GM12878 (cell line): ENCODE data around the gene ABCC1. TPM values are rescaled to one million over a fixed set of nuclear protein-coding genes. Genes with fewer than 3 reads are reported as not detected.

Source experiments
- BACH1 ChIP-seq: fragments of 450-650 bp; IDR thresholded peaks from 2 replicates; pipeline ENCODE4 v1.6.1; 2017; ENCODE audit warnings: mild to moderate bottlenecking, borderline replicate concordance
- BMI1 ChIP-seq: fragments of 450-650 bp; IDR thresholded peaks from 2 replicates; pipeline ENCODE4 v1.6.1; 2016; ENCODE audit warnings: mild to moderate bottlenecking, moderate library complexity, borderline replicate concordance
- CHD2 ChIP-seq: IDR thresholded peaks from 2 replicates; pipeline ENCODE4 v1.6.1; 2011; ENCODE audit warnings: low read depth, low read length, improper control_type of control experiment, borderline replicate concordance
- CREB1 ChIP-seq: IDR thresholded peaks from 2 replicates; pipeline ENCODE4 v1.6.1; 2012; ENCODE audit warnings: low read depth, mild to moderate bottlenecking, inconsistent platforms
- MTA3 ChIP-seq: IDR thresholded peaks from 2 replicates; pipeline ENCODE4 v1.6.1; 2012; ENCODE audit warnings: low read length, inconsistent platforms, borderline replicate concordance
- NFIC ChIP-seq: IDR thresholded peaks from 2 replicates; pipeline ENCODE4 v1.6.1; 2012; ENCODE audit warnings: low read depth, mild to moderate bottlenecking, inconsistent platforms, low read length, moderate library complexity
- POU2F2 ChIP-seq: IDR thresholded peaks from 3 replicates; pipeline ENCODE4 v1.6.1; 2011; ENCODE audit warnings: low read depth, mild to moderate bottlenecking, low read length, borderline replicate concordance
- SMARCA5 ChIP-seq: fragments of 450-650 bp; IDR thresholded peaks from 2 replicates; pipeline ENCODE4 v1.6.1; 2017; ENCODE audit warnings: mild to moderate bottlenecking
- SP1 ChIP-seq: IDR thresholded peaks from one replicate; pipeline ENCODE4 v1.6.1; 2011; ENCODE audit warnings: low read depth, low read length
- SRF ChIP-seq, 2 experiments: IDR thresholded peaks; 2 replicates each; pipeline ENCODE4 v1.6.1; 2011; ENCODE audit warnings: low read depth in 2 of 2, low read length in 2 of 2, mild to moderate bottlenecking in 1 of 2, moderate library complexity in 1 of 2
- SUZ12 ChIP-seq: fragments of 200-600 bp; sonication (generic); IDR thresholded peaks from one replicate; pipeline ENCODE4 v1.6.1; 2018; ENCODE audit warnings: antibody characterized with exemption, mild to moderate bottlenecking; ENCODE audit not compliant: unreplicated experiment
- TBL1XR1 ChIP-seq: IDR thresholded peaks from 2 replicates; pipeline ENCODE4 v1.6.1; 2012; ENCODE audit warnings: low read depth, low read length, improper control_type of control experiment
- TCF12 ChIP-seq: IDR thresholded peaks from 2 replicates; pipeline ENCODE4 v1.6.1; 2011; ENCODE audit warnings: low read depth, mild to moderate bottlenecking, low read length
- ZNF217 ChIP-seq: fragments of 450-650 bp; IDR thresholded peaks from 2 replicates; pipeline ENCODE4 v1.6.1; 2017; ENCODE audit warnings: antibody characterized with exemption, mild to moderate bottlenecking
- ZSCAN29 ChIP-seq: fragments of 450-650 bp; IDR thresholded peaks from 2 replicates; pipeline ENCODE4 v1.6.1; 2017; ENCODE audit warnings: mild to moderate bottlenecking, moderate library complexity
- polyA plus RNA-seq, 11 experiments: library from polyadenylated mRNA; depleted of rRNA in 4 of 11; unstranded in 6 of 11; stranded (reverse) in 5 of 11; fragments of >200 nt; fragmentation: Nextera tagmentation in 4 of 11; fragmentation: Illumina TruSeq in 1 of 11; extraction: Ambion mirVana in 4 of 11; extraction: Trizol in 1 of 11; gene quantifications; 1 replicate in 1 of 11; 2 replicates in 10 of 11; pipeline versions ENCODE4 v1.2.1 to v1.2.3, GENCODE V29; 2011 to 2016; ENCODE audit warnings: inconsistent platforms in 2 of 11, missing spikeins in 2 of 11, low read depth in 1 of 11
- total RNA-seq, 4 experiments: library from RNA; depleted of rRNA in 3 of 4; stranded (reverse); fragments of >200 nt in 3 of 4; fragmentation: Illumina TruSeq in 1 of 4; extraction: Trizol in 1 of 4; gene quantifications; 2 replicates each; pipeline versions ENCODE4 v1.2.1 to v1.2.3, GENCODE V29; 2013 to 2021
- TF ChIP-seq, protein P1 (sequence below): IDR thresholded peaks from 2 replicates; pipeline ENCODE4 v1.6.1; 2012; ENCODE audit warnings: low read depth, low read length, improper control_type of control experiment
- TF ChIP-seq, protein P2 (sequence below): IDR thresholded peaks from 2 replicates; pipeline ENCODE4 v1.6.1; 2011; ENCODE audit warnings: mild to moderate bottlenecking, low read depth, low read length, moderate library complexity; ENCODE audit not compliant: insufficient replicate concordance
- TF ChIP-seq, protein P3 (sequence below): fragments of 150-350 bp; IDR thresholded peaks from 2 replicates; pipeline ENCODE4 v1.6.1; 2016; ENCODE audit warnings: low read depth, low read length
- TF ChIP-seq, protein P4 (sequence below): fragments of 450-650 bp; IDR thresholded peaks from 2 replicates; pipeline ENCODE4 v1.6.1; 2016; ENCODE audit warnings: mild to moderate bottlenecking
- TF ChIP-seq, protein P5 (sequence below): fragments of 450-650 bp; formaldehyde crosslinking; IDR thresholded peaks from 2 replicates; pipeline ENCODE4 v1.4.0; 2020; ENCODE audit warnings: mild to moderate bottlenecking, moderate library complexity

Gene ABCC1
- total and polyA plus RNA-seq, 10 of the 15 experiments (the other 5 are each of a cell fraction or from before 2014, with no cell fraction given) = 3.2 to 44.6 (median 14.5) TPM

DNA sequence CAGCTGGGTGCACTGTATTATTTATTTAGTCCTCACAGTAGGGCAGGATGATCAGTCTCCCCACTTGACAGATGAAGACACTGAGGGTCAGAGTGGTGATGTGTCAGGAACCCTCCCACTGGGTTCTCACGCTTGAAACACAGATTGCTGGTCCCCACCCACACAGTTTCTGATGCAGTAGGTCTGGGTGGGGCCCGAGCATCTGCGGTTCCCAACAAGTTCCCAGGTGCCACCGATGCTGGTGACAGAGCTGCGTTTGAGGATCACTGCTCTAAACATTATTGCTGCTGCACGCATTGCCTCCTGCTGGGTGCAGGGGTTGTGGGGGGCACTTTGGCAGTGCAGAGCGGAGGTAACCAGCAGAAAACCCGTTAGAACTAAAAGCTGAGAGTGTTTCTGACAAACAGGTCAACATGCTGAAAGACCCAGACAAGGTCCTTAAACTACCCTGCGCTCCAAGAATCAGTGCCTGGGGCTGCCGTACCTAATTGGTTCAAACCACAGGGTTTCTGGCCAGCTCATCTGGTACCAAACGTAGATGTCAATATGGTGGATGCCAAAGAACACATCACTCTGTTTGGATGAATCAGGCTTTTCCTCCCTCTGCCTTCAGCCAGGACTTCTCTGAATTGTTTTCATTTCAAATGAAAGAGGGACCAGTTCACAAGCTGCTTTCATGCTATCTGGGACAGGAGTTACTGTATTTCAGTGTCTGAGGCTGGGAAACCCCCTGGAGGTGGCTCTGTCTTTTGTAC, 76.0 kb downstream of the ABCC1 start (continued):
- TF ChIP-seq MTA3 (0 out of 2 replicates have a peak, but pooled peaks have one; percentile 32), SUZ12 (no peak), NFIC (no peak), BACH1 (no peak), SMARCA5 (no peak; the same call in none of the 2 replicates), ZSCAN29 (no peak), ZNF217 (peak; percentile 46; the same call in 1 of the 2 replicates), POU2F2 (no peak; the same call in 2 of the 3 replicates), BMI1 (no peak), TCF12 (peak; percentile 58; the same call in 1 of the 2 replicates), CREB1 (peak; percentile 40; the same call in 1 of the 2 replicates), SP1 (no peak), SRF (IDR thresholded peaks at IDR 0.05; ENCODE audit: low read depth in 2 of 2, low read length in 2 of 2) (no peak), TBL1XR1 (no peak), CHD2 (no peak)
- TF ChIP-seq, protein P1, sequence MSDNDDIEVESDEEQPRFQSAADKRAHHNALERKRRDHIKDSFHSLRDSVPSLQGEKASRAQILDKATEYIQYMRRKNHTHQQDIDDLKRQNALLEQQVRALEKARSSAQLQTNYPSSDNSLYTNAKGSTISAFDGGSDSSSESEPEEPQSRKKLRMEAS = no peak
- TF ChIP-seq, protein P2, sequence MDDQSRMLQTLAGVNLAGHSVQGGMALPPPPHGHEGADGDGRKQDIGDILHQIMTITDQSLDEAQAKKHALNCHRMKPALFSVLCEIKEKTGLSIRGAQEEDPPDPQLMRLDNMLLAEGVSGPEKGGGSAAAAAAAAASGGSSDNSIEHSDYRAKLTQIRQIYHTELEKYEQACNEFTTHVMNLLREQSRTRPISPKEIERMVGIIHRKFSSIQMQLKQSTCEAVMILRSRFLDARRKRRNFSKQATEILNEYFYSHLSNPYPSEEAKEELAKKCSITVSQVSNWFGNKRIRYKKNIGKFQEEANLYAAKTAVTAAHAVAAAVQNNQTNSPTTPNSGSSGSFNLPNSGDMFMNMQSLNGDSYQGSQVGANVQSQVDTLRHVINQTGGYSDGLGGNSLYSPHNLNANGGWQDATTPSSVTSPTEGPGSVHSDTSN = no peak
- TF ChIP-seq, protein P3, sequence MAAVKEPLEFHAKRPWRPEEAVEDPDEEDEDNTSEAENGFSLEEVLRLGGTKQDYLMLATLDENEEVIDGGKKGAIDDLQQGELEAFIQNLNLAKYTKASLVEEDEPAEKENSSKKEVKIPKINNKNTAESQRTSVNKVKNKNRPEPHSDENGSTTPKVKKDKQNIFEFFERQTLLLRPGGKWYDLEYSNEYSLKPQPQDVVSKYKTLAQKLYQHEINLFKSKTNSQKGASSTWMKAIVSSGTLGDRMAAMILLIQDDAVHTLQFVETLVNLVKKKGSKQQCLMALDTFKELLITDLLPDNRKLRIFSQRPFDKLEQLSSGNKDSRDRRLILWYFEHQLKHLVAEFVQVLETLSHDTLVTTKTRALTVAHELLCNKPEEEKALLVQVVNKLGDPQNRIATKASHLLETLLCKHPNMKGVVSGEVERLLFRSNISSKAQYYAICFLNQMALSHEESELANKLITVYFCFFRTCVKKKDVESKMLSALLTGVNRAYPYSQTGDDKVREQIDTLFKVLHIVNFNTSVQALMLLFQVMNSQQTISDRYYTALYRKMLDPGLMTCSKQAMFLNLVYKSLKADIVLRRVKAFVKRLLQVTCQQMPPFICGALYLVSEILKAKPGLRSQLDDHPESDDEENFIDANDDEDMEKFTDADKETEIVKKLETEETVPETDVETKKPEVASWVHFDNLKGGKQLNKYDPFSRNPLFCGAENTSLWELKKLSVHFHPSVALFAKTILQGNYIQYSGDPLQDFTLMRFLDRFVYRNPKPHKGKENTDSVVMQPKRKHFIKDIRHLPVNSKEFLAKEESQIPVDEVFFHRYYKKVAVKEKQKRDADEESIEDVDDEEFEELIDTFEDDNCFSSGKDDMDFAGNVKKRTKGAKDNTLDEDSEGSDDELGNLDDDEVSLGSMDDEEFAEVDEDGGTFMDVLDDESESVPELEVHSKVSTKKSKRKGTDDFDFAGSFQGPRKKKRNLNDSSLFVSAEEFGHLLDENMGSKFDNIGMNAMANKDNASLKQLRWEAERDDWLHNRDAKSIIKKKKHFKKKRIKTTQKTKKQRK = no peak
- TF ChIP-seq, protein P4, sequence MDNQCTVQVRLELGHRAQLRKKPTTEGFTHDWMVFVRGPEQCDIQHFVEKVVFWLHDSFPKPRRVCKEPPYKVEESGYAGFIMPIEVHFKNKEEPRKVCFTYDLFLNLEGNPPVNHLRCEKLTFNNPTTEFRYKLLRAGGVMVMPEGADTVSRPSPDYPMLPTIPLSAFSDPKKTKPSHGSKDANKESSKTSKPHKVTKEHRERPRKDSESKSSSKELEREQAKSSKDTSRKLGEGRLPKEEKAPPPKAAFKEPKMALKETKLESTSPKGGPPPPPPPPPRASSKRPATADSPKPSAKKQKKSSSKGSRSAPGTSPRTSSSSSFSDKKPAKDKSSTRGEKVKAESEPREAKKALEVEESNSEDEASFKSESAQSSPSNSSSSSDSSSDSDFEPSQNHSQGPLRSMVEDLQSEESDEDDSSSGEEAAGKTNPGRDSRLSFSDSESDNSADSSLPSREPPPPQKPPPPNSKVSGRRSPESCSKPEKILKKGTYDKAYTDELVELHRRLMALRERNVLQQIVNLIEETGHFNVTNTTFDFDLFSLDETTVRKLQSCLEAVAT = 0 out of 2 replicates have a peak, but pooled peaks have one; percentile 15
- TF ChIP-seq, protein P5, sequence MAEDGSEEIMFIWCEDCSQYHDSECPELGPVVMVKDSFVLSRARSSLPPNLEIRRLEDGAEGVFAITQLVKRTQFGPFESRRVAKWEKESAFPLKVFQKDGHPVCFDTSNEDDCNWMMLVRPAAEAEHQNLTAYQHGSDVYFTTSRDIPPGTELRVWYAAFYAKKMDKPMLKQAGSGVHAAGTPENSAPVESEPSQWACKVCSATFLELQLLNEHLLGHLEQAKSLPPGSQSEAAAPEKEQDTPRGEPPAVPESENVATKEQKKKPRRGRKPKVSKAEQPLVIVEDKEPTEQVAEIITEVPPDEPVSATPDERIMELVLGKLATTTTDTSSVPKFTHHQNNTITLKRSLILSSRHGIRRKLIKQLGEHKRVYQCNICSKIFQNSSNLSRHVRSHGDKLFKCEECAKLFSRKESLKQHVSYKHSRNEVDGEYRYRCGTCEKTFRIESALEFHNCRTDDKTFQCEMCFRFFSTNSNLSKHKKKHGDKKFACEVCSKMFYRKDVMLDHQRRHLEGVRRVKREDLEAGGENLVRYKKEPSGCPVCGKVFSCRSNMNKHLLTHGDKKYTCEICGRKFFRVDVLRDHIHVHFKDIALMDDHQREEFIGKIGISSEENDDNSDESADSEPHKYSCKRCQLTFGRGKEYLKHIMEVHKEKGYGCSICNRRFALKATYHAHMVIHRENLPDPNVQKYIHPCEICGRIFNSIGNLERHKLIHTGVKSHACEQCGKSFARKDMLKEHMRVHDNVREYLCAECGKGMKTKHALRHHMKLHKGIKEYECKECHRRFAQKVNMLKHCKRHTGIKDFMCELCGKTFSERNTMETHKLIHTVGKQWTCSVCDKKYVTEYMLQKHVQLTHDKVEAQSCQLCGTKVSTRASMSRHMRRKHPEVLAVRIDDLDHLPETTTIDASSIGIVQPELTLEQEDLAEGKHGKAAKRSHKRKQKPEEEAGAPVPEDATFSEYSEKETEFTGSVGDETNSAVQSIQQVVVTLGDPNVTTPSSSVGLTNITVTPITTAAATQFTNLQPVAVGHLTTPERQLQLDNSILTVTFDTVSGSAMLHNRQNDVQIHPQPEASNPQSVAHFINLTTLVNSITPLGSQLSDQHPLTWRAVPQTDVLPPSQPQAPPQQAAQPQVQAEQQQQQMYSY (CRISPR knock-in tag) = no peak
